Measurements from ENCODE around the gene YPEL5.
"Not testable (repeated sequence)": the region's sequence is repeated elsewhere in the genome, so short reads cannot be mapped to it uniquely, and the experiment has no call there.

Gene YPEL5

DNA sequence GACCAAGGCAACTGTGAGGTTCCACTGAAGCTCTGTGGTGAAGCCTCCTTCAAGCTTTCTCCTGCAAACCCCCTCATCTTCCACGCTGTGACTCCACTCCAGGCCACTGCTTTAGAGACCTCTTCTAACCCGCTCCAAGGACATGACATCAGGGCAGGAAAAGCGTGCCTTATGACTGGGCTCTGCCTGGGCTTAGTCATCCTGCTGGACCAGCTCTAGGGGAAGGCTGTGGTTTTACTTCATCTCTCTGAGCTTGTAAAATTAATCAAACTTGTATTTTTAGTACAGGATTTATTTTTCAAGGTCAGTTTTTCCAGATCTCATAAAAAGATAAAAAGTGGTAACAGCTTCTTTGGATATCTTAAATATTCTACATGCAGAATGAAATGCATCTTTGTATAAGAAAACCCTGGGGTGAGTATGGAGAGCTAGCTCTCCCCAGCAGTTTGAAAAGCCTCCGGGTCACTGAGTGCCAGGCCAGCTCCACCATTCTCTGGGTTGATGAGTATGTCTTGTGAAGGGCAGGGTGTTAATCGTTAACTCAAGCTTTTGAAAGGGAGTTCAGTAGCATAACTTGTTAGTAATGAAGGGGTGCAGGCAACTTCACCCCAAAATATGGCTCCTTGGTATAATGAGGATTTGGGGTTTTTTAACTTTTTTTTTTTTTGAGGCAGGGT, 33.1 kb upstream of the YPEL5 start:
- DNase-seq: no peak
- Mint-ChIP-seq H3K9me3 (no peaks in the 10 kb centered on the region), H3K36me3 (ENCODE audit: insufficient read depth) (peaks cover 3% of the 10 kb centered on the region), H3K27ac (no peak overlapping the region), H3K27me3 (peaks cover 15 to 33% of the 10 kb centered on the region in 2 donors), H3K4me3 (no peak overlapping the region), H3K4me1 (ENCODE audit: low read depth in 2 of 2) (peaks cover 5 to 6% of the 10 kb centered on the region in 2 donors)
- ATAC-seq (replicated peaks): no peak

- Mint-ChIP-seq H3K27me3 (peaks cover 22 to 43% of the 10 kb centered on the region in 2 donors), H3K4me3 (no peak overlapping the region), H3K4me1 (ENCODE audit: low read depth in 2 of 2) (peaks cover 5 to 6% of the 10 kb centered on the region in 2 donors), H3K9me3 (no peaks in the 10 kb centered on the region), H3K27ac (peak overlapping the region in 1 of 2 donors; percentile 69), H3K36me3 (ENCODE audit: insufficient read depth) (peaks cover 3% of the 10 kb centered on the region)
- DNase-seq (peak; percentile 42 to 56 (median 48)), ATAC-seq (replicated peaks) (peak; percentile 45)
Measured at GRCh38 chr2:30115141-30115980, 31.4 kb upstream of the YPEL5 start.

GRCh38 chr2:30115981-30116285, 30.9 kb upstream of the YPEL5 start:
- ATAC-seq (replicated peaks) (no peak), DNase-seq (no peak)
- peaks cover 22 to 44% of the 10 kb centered on the region in 2 donors for H3K27me3 Mint-ChIP-seq
- no peaks in the 10 kb centered on the region for H3K9me3 Mint-ChIP-seq
- H3K27ac Mint-ChIP-seq: peak overlapping the region in 1 of 2 donors; percentile 69
- no peak overlapping the region for H3K4me3 Mint-ChIP-seq
- H3K4me1 Mint-ChIP-seq (ENCODE audit: low read depth in 2 of 2): peaks cover 5 to 6% of the 10 kb centered on the region in 2 donors
- H3K36me3 Mint-ChIP-seq (ENCODE audit: insufficient read depth): peaks cover 3% of the 10 kb centered on the region

DNA sequence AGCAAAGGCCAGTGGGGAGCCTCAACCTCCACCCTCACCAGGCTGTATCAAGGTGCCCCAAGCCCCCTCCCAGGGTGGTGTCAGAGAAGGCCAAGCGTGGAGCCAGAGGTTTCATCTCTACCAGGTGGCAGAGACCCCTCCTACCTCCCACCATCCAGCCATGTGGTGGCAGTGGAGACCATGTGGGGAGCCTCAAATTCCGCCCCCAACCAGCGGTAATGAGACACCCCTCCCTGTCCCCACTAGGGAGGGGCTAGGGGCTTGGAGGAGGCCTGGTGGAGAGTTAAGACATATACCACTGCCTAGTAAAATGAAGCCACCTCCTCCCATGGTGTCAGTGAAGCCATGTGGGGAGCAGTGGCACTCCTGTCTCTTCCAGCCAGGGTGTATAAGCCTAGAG, 24.4 kb upstream of the YPEL5 start:
- ATAC-seq (replicated peaks): no peak
- Mint-ChIP-seq H3K9me3 (no peaks in the 10 kb centered on the region), H3K27ac (no peak overlapping the region), H3K4me3 (no peak overlapping the region), H3K27me3 (peaks cover 39 to 44% of the 10 kb centered on the region in 2 donors), H3K36me3 (ENCODE audit: insufficient read depth) (no peaks in the 10 kb centered on the region), H3K4me1 (ENCODE audit: low read depth in 2 of 2) (no peaks in the 10 kb centered on the region)
- DNase-seq: no peak

GRCh38 chr2:30127016-30127893, 19.6 kb upstream of the YPEL5 start:
- Mint-ChIP-seq H3K27me3 (peaks cover 9 to 11% of the 10 kb centered on the region in 2 donors), H3K27ac (no peak overlapping the region), H3K4me3 (no peak overlapping the region), H3K9me3 (no peaks in the 10 kb centered on the region), H3K36me3 (ENCODE audit: insufficient read depth) (no peaks in the 10 kb centered on the region), H3K4me1 (ENCODE audit: low read depth in 2 of 2) (no peaks in the 10 kb centered on the region)
- ATAC-seq (replicated peaks): no peak
- no peak for DNase-seq

DNA sequence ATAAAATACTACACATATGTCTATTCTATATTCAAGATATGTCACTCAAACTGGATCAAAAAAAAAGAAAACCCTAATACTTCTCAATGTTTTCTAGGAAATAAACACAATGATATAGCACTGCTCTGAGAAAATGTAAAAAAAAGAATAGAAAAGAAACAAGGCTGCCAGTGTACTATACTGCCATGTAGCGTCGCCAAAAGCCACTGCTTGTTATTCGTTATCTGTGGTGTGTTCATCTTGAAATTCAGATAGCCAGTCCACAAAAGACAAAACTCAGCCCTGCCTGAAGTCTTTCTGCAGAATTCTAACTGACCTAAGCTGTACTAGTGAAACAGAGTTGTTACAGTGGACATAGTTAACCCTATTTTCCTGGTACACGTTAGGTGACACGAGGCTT, 12.2 kb upstream of the YPEL5 start:
- Mint-ChIP-seq H3K27me3 (peaks cover 18 to 39% of the 10 kb centered on the region in 2 donors), H3K4me1 (ENCODE audit: low read depth in 2 of 2) (no peaks in the 10 kb centered on the region), H3K27ac (no peak overlapping the region), H3K4me3 (no peak overlapping the region), H3K9me3 (no peaks in the 10 kb centered on the region), H3K36me3 (ENCODE audit: insufficient read depth) (no peaks in the 10 kb centered on the region)
- ATAC-seq (replicated peaks): no peak
- DNase-seq: no peak

DNA sequence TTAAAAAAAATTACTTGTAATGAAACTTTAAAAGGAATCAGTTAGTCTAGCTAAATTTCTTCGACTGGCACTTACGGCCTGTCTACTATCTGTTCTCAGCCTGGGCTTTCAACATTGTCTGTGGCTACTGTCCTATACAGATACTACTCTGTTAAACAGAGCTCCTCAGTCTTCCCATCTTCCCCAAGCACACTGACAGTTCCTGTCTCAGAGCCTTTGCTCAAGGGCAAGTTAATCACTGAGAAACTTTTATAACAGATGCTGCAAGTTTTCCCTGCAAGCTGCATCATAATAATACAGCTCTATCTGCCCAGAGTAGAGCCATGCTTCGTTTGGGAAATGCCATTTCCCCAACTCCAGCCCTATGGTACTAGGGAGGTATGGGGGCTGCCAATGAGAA, 11.3 kb upstream of the YPEL5 start:
- no peak overlapping the region for H3K4me3 Mint-ChIP-seq
- no peaks in the 10 kb centered on the region for H3K4me1 Mint-ChIP-seq (ENCODE audit: low read depth in 2 of 2)
- H3K9me3 Mint-ChIP-seq: no peaks in the 10 kb centered on the region
- no peak for ATAC-seq (replicated peaks)
- no peak for DNase-seq
- peaks cover 18 to 39% of the 10 kb centered on the region in 2 donors for H3K27me3 Mint-ChIP-seq
- no peaks in the 10 kb centered on the region for H3K36me3 Mint-ChIP-seq (ENCODE audit: insufficient read depth)
- no peak overlapping the region for H3K27ac Mint-ChIP-seq

- peaks cover 18 to 39% of the 10 kb centered on the region in 2 donors for H3K27me3 Mint-ChIP-seq
- ATAC-seq (replicated peaks): no peak
- H3K9me3 Mint-ChIP-seq: no peaks in the 10 kb centered on the region
- H3K4me3 Mint-ChIP-seq: no peak overlapping the region
- no peak for DNase-seq
- no peaks in the 10 kb centered on the region for H3K4me1 Mint-ChIP-seq (ENCODE audit: low read depth in 2 of 2)
- no peaks in the 10 kb centered on the region for H3K36me3 Mint-ChIP-seq (ENCODE audit: insufficient read depth)
- no peak overlapping the region for H3K27ac Mint-ChIP-seq
Measured at GRCh38 chr2:30136764-30137444, 9.9 kb upstream of the YPEL5 start.

- H3K4me1 Mint-ChIP-seq (ENCODE audit: low read depth in 2 of 2): no peaks in the 10 kb centered on the region
- H3K27ac Mint-ChIP-seq: peak overlapping the region in 1 of 2 donors; percentile 8
- peak; percentile 63 for ATAC-seq (replicated peaks)
- H3K4me3 Mint-ChIP-seq: no peak overlapping the region
- H3K27me3 Mint-ChIP-seq: peaks cover 18 to 39% of the 10 kb centered on the region in 2 donors
- DNase-seq: no peak
- H3K36me3 Mint-ChIP-seq (ENCODE audit: insufficient read depth): no peaks in the 10 kb centered on the region
- no peaks in the 10 kb centered on the region for H3K9me3 Mint-ChIP-seq
Measured at GRCh38 chr2:30139131-30139870, 7.5 kb upstream of the YPEL5 start.

GRCh38 chr2:30141136-30141535, 5.7 kb upstream of the YPEL5 start:
- Mint-ChIP-seq H3K36me3 (ENCODE audit: insufficient read depth) (peaks cover 10% of the 10 kb centered on the region), H3K9me3 (no peaks in the 10 kb centered on the region), H3K27me3 (peaks cover 12 to 23% of the 10 kb centered on the region in 2 donors), H3K27ac (no peak overlapping the region), H3K4me3 (no peak overlapping the region), H3K4me1 (ENCODE audit: low read depth in 2 of 2) (peaks cover 5 to 7% of the 10 kb centered on the region in 2 donors)
- ATAC-seq (replicated peaks) (no peak), DNase-seq (no peak)

DNA sequence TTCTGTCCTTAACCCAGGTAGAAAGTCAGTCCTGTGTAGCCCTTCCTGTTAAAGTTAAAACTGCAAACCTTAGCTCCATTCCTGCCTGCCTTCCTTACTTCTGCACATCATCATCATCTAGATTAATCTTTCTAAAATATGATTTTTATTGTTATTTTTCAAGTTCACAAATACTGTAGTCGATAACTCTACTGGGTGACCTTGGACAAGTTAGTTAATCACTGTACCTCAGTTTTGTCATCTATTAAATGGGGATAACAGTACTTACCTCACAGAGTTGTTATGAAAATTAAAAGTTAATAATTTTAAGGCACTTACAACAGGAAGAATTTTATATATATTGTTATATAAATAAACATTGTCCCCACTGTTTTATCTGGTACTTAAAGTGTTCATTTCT, 2.5 kb upstream of the YPEL5 start:
- H3K4me1 Mint-ChIP-seq (ENCODE audit: low read depth in 2 of 2): peaks cover 15 to 22% of the 10 kb centered on the region in 2 donors
- no peaks in the 10 kb centered on the region for H3K27me3 Mint-ChIP-seq

GRCh38 chr2:30144951-30145350, 1.9 kb upstream of the YPEL5 start:
- peak overlapping the region; percentile 99 to 100 for H3K27ac Mint-ChIP-seq
- H3K36me3 Mint-ChIP-seq (ENCODE audit: insufficient read depth): peaks cover 46% of the 10 kb centered on the region
- not testable (repeated sequence) for H3K27me3 Mint-ChIP-seq; DNase-seq; ATAC-seq (replicated peaks); H3K9me3 Mint-ChIP-seq
- peak overlapping the region; percentile 24 to 51 for H3K4me3 Mint-ChIP-seq
- peaks cover 16 to 27% of the 10 kb centered on the region in 2 donors for H3K4me1 Mint-ChIP-seq (ENCODE audit: low read depth in 2 of 2)

More for the DNA sequence above, 2.5 kb upstream of the YPEL5 start:
- H3K27ac Mint-ChIP-seq: peak overlapping the region; percentile 99 to 100
- DNase-seq: no peak
- H3K9me3 Mint-ChIP-seq: no peaks in the 10 kb centered on the region
- no peak for ATAC-seq (replicated peaks)
- H3K4me3 Mint-ChIP-seq: no peak overlapping the region
- H3K36me3 Mint-ChIP-seq (ENCODE audit: insufficient read depth): peaks cover 40% of the 10 kb centered on the region

All from effector memory CD8-positive, alpha-beta T cell (primary cell).